K562 (cell line): ENCODE measurements around the gene RPL18A. TPM values are rescaled to one million over a fixed set of nuclear protein-coding genes. Genes with fewer than 3 reads are reported as not detected.

Experiments
- ASH1L ChIP-seq: fragments of 450-650 bp; IDR thresholded peaks from 2 replicates; pipeline ENCODE4 v1.6.1; 2018; ENCODE audit warnings: borderline replicate concordance, mild to moderate bottlenecking, low read depth; ENCODE audit not compliant: partially characterized antibody
- DPF2 ChIP-seq: fragments of 450-650 bp; IDR thresholded peaks from 2 replicates; pipeline ENCODE4 v1.6.1; 2016
- FIP1L1 ChIP-seq: fragments of 200-400 bp; formaldehyde crosslinking; IDR thresholded peaks from 2 replicates; pipeline ENCODE4 v1.6.1; 2018; ENCODE audit warnings: mild to moderate bottlenecking, low read depth, low read length; ENCODE audit not compliant: poor library complexity, severe bottlenecking
- HDAC6 ChIP-seq: IDR thresholded peaks from 2 replicates; pipeline ENCODE4 v1.6.1; 2012; ENCODE audit warnings: low read depth, mild to moderate bottlenecking, control low read depth, inconsistent platforms, low read length, moderate library complexity
- HDGF ChIP-seq: fragments of 450-650 bp; IDR thresholded peaks from 2 replicates; pipeline ENCODE4 v1.6.1; 2016
- HLTF ChIP-seq: fragments of 450-650 bp; IDR thresholded peaks from 2 replicates; pipeline ENCODE4 v1.6.1; 2016
- KHSRP ChIP-seq: fragments of 450-650 bp; IDR thresholded peaks from 2 replicates; pipeline ENCODE4 v1.6.1; 2017
- MEF2A ChIP-seq: IDR thresholded peaks from 2 replicates; pipeline ENCODE4 v1.6.1; 2011; ENCODE audit warnings: low read depth, mild to moderate bottlenecking, low read length, moderate library complexity; ENCODE audit not compliant: control insufficient read depth
- NFRKB ChIP-seq: fragments of 450-650 bp; IDR thresholded peaks from 2 replicates; pipeline ENCODE4 v1.6.1; 2016; ENCODE audit warnings: low read depth
- NFYB ChIP-seq: IDR thresholded peaks from 2 replicates; pipeline ENCODE4 v1.6.1; 2011; ENCODE audit warnings: mild to moderate bottlenecking, moderate library complexity; ENCODE audit not compliant: insufficient read length; ENCODE audit errors: extremely low read depth
- NONO ChIP-seq, 2 experiments: fragments of 200-400 bp in 1 of 2; fragments of 450-650 bp in 1 of 2; formaldehyde crosslinking in 1 of 2; IDR thresholded peaks; 2 replicates each; pipeline ENCODE4 v1.6.1; 2017; ENCODE audit warnings: low read depth in 2 of 2, mild to moderate bottlenecking in 2 of 2, moderate library complexity in 2 of 2, low read length in 1 of 2
- NR2F6 ChIP-seq: fragments of 450-650 bp; formaldehyde crosslinking; IDR thresholded peaks from 2 replicates; pipeline ENCODE4 v1.4.0; 2020; ENCODE audit warnings: mild to moderate bottlenecking
- NUFIP1 ChIP-seq: fragments of 450-650 bp; IDR thresholded peaks from 2 replicates; pipeline ENCODE4 v1.6.1; 2018; ENCODE audit not compliant: partially characterized antibody
- RB1 ChIP-seq: fragments of 450-650 bp; IDR thresholded peaks from 2 replicates; pipeline ENCODE4 v1.6.1; 2017; ENCODE audit warnings: low read depth, mild to moderate bottlenecking
- SP1 ChIP-seq: sonication (generic); formaldehyde crosslinking; IDR thresholded peaks from 2 replicates; pipeline ENCODE4 v1.8.1; 2022; ENCODE audit warnings: mild to moderate bottlenecking, missing genetic modification reagents
- STAT5B ChIP-seq: fragments of 250-450 bp; sonication (Bioruptor Pico); IDR thresholded peaks from 2 replicates; pipeline ENCODE4 v1.8.0; 2021; ENCODE audit warnings: mild to moderate bottlenecking, inconsistent platforms
- TEAD2 ChIP-seq: fragments of 450-650 bp; IDR thresholded peaks from 2 replicates; pipeline ENCODE4 v1.6.1; 2016; ENCODE audit warnings: missing genetic modification characterization, control low read depth, missing compliant biosample characterization
- U2AF2 ChIP-seq: fragments of 200-400 bp; formaldehyde crosslinking; optimal IDR thresholded peaks from 2 replicates; pipeline ENCODE3; 2017; ENCODE audit warnings: low read depth, mild to moderate bottlenecking, low read length
- ZBTB17 ChIP-seq: fragments of 450-650 bp; formaldehyde crosslinking; IDR thresholded peaks from 2 replicates; pipeline ENCODE4 v1.4.0; 2020; ENCODE audit warnings: mild to moderate bottlenecking
- ZBTB26 ChIP-seq: fragments of 450-650 bp; formaldehyde crosslinking; IDR thresholded peaks from 2 replicates; pipeline ENCODE4 v1.4.0; 2022; ENCODE audit warnings: missing genetic modification characterization
- ZBTB33 ChIP-seq: sonication (generic); formaldehyde crosslinking; IDR thresholded peaks from 2 replicates; pipeline ENCODE4 v1.8.1; 2023; ENCODE audit warnings: mild to moderate bottlenecking, missing genetic modification reagents
- ZNF280B ChIP-seq: fragments of 250-450 bp; sonication (Bioruptor Pico); IDR thresholded peaks from 2 replicates; pipeline ENCODE4 v1.5.1; 2021; ENCODE audit warnings: mild to moderate bottlenecking
- ZNF282 ChIP-seq: sonication (generic); formaldehyde crosslinking; IDR thresholded peaks from 2 replicates; pipeline ENCODE4 v1.8.1; 2023; ENCODE audit warnings: missing genetic modification reagents
- ZNF347 ChIP-seq: fragments of 450-650 bp; formaldehyde crosslinking; IDR thresholded peaks from 2 replicates; pipeline ENCODE4 v1.4.0; 2020; ENCODE audit warnings: low read depth, mild to moderate bottlenecking, moderate library complexity
- ZNF436 ChIP-seq: fragments of 250-450, 450-650 bp; sonication (Bioruptor Pico); formaldehyde crosslinking; IDR thresholded peaks from 2 replicates; pipeline ENCODE4 v1.7.0; 2020; ENCODE audit warnings: mild to moderate bottlenecking
- ZZZ3 ChIP-seq: fragments of 450-650 bp; IDR thresholded peaks from 2 replicates; pipeline ENCODE4 v1.6.1; 2016; ENCODE audit warnings: antibody characterized with exemption, mild to moderate bottlenecking, moderate library complexity
- polyA plus RNA-seq, 8 experiments: library from polyadenylated mRNA; depleted of rRNA in 4 of 8; stranded (reverse) in 5 of 8; unstranded in 3 of 8; fragments of >200 nt; fragmentation: Nextera tagmentation in 2 of 8; fragmentation: Illumina TruSeq in 1 of 8; extraction: Ambion mirVana in 2 of 8; extraction: Trizol in 1 of 8; gene quantifications; 2 replicates each; pipeline versions ENCODE4 v1.2.1 to v1.2.3, GENCODE V29; 2011 to 2014; ENCODE audit warnings: inconsistent platforms in 1 of 8, missing spikeins in 1 of 8
- total RNA-seq, 7 experiments: library from RNA; depleted of rRNA in 6 of 7; stranded (reverse); fragments of >200 nt in 6 of 7; fragmentation: Illumina TruSeq in 2 of 7; extraction: Trizol in 2 of 7; gene quantifications; 2 replicates each; pipeline versions ENCODE4 v1.2.1 to v1.2.3, GENCODE V29; 2011 to 2021; ENCODE audit warnings: low replicate concordance in 1 of 7

RPL18A gene
- total and polyA plus RNA-seq, 9 of the 15 experiments (the other 6 are each of a cell fraction or from before 2014, with no cell fraction given) = 626 to 2,882 (median 1,895) TPM

- TF ChIP-seq ZNF280B (no peak), ZNF347 (CRISPR knock-in tag) (no peak), HLTF (no peak), ASH1L (peak; percentile 96), FIP1L1 (peak; percentile 91), ZBTB26 (CRISPR knock-in tag) (no peak), STAT5B (CRISPR knock-in tag) (no peak), NFYB (peak; percentile 79), ZBTB17 (no peak), SP1 (CRISPR knock-in tag) (peak; percentile 96), NONO (IDR thresholded peaks at IDR 0.05; ENCODE audit: low read depth in 2 of 2, low read length in 1 of 2) (peak; percentile 52 to 82; a peak in 1 of 4 replicates), ZBTB33 (peak; percentile 49), ZZZ3 (no peak), HDGF (no peak), NUFIP1 (no peak), NR2F6 (0 out of 2 replicates have a peak, but pooled peaks have one; percentile 61), MEF2A (no peak), ZNF282 (no peak), NFRKB (peak; percentile 88), RB1 (peak; percentile 89), DPF2 (no peak; the same call in 1 of the 2 replicates), KHSRP (no peak), HDAC6 (no peak), TEAD2 (tag) (no peak), ZNF436 (no peak), U2AF2 (no peak)
Observed at GRCh38 chr19:17859533-17860330, at the start of gene RPL18A (continued).
